NCI-H128 (cell line): Measurements from ENCODE around the gene PSMD3.

Experiments
- DNase-seq: peaks from one replicate; lab custom pipeline; 2025; ENCODE audit not compliant: unreplicated experiment; lab: John Stamatoyannopoulos, UW

Gene PSMD3

GRCh38 chr17:39960524-39961041 lies 20.0 kb upstream of the PSMD3 start:
- DNase-seq = no peak

- DNase-seq = no peak
Observed at GRCh38 chr17:39962642-39963220, 17.9 kb upstream of the PSMD3 start, which contains the start of gene GSDMA. TSS of gene GSDMA (plus strand) at chr17:39963004. CDS start at chr17:39965688, 2,684 bp downstream.

GRCh38 chr17:39963829-39964228 lies 16.8 kb upstream of the PSMD3 start:
- no peak for DNase-seq

- no peak for DNase-seq
Observed at GRCh38 chr17:39965017-39965699, 15.4 kb upstream of the PSMD3 start.

GRCh38 chr17:39966771-39967170 lies 13.8 kb upstream of the PSMD3 start:
- no peak for DNase-seq

GRCh38 chr17:39968761-39969160 lies 11.8 kb upstream of the PSMD3 start:
- no peak for DNase-seq

- DNase-seq = no peak
Observed at GRCh38 chr17:39969375-39969774, 11.2 kb upstream of the PSMD3 start.

- DNase-seq = no peak
Observed at GRCh38 chr17:39970157-39970692, 10.4 kb upstream of the PSMD3 start.

- DNase-seq = no peak
Observed at GRCh38 chr17:39971076-39971603, 9.5 kb upstream of the PSMD3 start.

- DNase-seq = no peak
Observed at GRCh38 chr17:39972271-39972670, 8.3 kb upstream of the PSMD3 start.

- no peak for DNase-seq
Observed at GRCh38 chr17:39973496-39973895, 7.1 kb upstream of the PSMD3 start.

GRCh38 chr17:39974433-39974832 lies 6.2 kb upstream of the PSMD3 start:
- DNase-seq = no peak

GRCh38 chr17:39975801-39976200 lies 4.8 kb upstream of the PSMD3 start:
- no peak for DNase-seq

- no peak for DNase-seq
Observed at GRCh38 chr17:39979016-39979670, 1.5 kb upstream of the PSMD3 start.

GRCh38 chr17:39979893-39980350 lies 685 bp upstream of the PSMD3 start:
- DNase-seq = no peak

- no peak for DNase-seq
Observed at GRCh38 chr17:39981207-39981741, 667 bp downstream of the PSMD3 start.

- DNase-seq = no peak
Observed at GRCh38 chr17:39981766-39982375, 1.3 kb downstream of the PSMD3 start.

- DNase-seq = no peak
Observed at GRCh38 chr17:39988206-39988810, 7.7 kb downstream of the PSMD3 start.

GRCh38 chr17:39994448-39994847 lies 13.8 kb downstream of the PSMD3 start:
- no peak for DNase-seq

- DNase-seq = no peak
Observed at GRCh38 chr17:39995438-39995837, 14.8 kb downstream of the PSMD3 start.
